ENCODE data around the gene TIMM13. TPM values are rescaled to one million over a fixed set of nuclear protein-coding genes. Genes with fewer than 3 reads are reported as not detected.

TIMM13 gene
- total and polyA plus RNA-seq, 9 of the 15 experiments (the other 6 are each of a cell fraction or from before 2014, with no cell fraction given): 17.6 to 215 (median 71.8) TPM

DNA sequence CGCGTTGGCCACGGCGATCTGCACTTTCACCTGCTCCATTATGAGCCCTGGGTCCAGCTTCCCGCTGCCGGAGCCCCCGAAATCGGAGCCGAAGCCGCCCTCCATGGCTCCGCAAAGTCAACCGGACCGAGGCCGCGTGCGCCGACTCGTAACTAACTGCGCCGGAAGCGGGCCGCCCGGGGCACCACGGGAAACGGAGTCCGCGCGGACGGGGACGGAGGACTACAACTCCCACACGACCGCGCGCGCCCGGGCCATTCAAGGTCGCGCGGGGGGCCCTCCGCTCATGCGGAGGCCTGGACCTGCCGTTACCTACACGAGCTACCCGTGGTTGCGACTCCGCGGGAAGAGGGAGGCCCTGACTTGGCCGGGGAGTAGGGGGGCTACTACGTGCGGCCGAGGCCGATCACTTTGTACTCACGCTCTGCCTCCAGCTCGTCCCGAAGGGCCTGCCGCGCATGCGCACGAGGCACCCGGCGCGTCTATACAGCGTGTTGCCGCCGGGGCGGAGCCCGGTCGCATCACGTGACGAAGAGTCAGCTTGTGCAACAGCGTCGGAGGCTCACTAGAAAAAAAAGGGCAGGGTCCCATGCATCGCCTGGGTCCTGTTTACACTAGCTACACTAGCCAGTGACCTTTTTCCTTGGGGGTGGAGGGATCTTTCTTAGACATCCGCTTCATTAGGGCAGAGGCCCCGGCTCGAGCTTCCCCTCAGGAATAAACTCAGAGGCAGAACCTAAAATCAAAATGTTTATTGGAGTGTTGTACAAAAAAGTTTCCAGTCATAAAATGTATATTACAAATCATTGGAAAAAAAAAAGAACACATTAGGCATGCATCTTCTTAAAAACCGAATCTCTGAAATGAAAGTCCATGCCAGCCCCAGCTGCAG lies at the start of gene TIMM13 (continued):
- TF ChIP-seq, protein P1, sequence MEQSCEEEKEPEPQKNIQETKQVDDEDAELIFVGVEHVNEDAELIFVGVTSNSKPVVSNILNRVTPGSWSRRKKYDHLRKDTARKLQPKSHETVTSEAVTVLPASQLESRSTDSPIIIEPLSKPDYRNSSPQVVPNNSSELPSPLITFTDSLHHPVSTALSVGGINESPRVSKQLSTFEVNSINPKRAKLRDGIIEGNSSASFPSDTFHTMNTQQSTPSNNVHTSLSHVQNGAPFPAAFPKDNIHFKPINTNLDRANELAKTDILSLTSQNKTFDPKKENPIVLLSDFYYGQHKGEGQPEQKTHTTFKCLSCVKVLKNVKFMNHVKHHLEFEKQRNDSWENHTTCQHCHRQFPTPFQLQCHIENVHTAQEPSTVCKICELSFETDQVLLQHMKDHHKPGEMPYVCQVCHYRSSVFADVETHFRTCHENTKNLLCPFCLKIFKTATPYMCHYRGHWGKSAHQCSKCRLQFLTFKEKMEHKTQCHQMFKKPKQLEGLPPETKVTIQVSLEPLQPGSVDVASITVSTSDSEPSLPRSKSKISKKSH (CRISPR knock-in tag; IDR thresholded peaks at IDR 0.05): no peak
- TF ChIP-seq, protein P2, sequence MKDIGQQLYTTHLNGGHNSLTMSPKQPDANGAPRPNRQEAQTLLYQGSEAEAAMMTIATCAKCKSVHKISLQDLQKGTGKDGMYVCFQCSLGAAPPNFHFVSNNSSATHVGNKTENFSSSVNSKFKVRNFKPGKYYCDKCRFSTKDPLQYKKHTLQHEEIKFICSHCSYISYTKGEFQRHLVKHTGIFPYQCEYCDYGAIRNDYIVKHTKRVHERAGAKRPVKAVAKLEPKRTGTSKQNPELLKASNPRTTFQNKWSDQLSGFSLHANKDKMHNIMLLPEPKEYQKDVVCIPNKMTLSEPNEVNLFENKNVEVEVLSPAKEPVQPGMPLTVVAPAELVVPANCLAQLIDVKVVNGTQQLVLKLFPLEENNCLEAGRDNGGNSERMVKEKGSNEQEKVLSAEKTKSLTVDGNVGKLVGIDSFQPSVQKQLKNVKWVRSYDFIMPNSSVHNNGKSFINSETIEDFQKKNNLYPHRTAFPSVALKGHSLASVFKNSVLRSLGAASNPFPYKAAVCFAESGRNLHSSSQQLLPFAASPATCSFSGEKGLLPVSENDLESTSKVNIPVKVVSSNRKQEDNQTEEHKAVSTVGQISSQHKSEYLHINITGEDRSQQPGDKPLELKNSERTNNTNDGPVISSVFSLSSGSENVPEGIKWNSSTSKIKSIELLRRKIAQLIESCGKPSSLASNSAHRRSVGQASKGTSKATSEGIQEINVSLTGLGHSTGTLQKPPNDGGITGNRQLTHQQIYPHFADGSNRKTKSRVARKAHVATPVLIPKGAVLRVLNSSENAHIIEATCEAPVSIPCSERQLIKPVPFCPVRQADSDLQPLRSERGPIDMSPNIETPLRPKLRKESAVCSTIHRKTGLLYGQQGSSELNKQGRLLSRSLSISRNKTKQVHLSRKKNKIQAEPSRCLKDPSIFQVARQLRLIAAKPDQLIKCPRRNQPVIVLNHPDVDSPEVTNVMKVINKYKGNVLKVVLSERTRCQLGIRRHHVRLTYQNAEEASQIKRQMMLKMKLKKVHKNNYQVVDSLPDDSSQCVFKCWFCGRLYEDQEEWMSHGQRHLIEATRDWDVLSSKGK (CRISPR knock-in tag; IDR thresholded peaks at IDR 0.05): no peak
- TF ChIP-seq, protein P3, sequence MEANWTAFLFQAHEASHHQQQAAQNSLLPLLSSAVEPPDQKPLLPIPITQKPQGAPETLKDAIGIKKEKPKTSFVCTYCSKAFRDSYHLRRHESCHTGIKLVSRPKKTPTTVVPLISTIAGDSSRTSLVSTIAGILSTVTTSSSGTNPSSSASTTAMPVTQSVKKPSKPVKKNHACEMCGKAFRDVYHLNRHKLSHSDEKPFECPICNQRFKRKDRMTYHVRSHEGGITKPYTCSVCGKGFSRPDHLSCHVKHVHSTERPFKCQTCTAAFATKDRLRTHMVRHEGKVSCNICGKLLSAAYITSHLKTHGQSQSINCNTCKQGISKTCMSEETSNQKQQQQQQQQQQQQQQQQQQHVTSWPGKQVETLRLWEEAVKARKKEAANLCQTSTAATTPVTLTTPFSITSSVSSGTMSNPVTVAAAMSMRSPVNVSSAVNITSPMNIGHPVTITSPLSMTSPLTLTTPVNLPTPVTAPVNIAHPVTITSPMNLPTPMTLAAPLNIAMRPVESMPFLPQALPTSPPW (CRISPR knock-in tag; IDR thresholded peaks at IDR 0.05): peak; percentile 35
- TF ChIP-seq CEBPG (CRISPR knock-in tag; IDR thresholded peaks at IDR 0.05): peak; percentile 95
- TF ChIP-seq CEBPG (tag; conservative IDR thresholded peaks at IDR 0.05 in 1 of 2, IDR thresholded peaks at IDR 0.05 in 1 of 2): peak; percentile 88 to 93
- peak; percentile 87 for TF ChIP-seq LCOR (CRISPR knock-in tag; IDR thresholded peaks at IDR 0.05)
- TF ChIP-seq CEBPB (tag; IDR thresholded peaks at IDR 0.05): peak; percentile 99
- TF ChIP-seq NONO (IDR thresholded peaks at IDR 0.05; ENCODE audit: low read depth in 2 of 2, low read length in 1 of 2): peak in 1 of 2 experiments; percentile 26; a peak in 1 of 4 replicates
- peak; percentile 72; the same call in 1 of the 2 replicates for TF ChIP-seq OTX1 (CRISPR knock-in tag; IDR thresholded peaks at IDR 0.05)
- TF ChIP-seq, protein P4, sequence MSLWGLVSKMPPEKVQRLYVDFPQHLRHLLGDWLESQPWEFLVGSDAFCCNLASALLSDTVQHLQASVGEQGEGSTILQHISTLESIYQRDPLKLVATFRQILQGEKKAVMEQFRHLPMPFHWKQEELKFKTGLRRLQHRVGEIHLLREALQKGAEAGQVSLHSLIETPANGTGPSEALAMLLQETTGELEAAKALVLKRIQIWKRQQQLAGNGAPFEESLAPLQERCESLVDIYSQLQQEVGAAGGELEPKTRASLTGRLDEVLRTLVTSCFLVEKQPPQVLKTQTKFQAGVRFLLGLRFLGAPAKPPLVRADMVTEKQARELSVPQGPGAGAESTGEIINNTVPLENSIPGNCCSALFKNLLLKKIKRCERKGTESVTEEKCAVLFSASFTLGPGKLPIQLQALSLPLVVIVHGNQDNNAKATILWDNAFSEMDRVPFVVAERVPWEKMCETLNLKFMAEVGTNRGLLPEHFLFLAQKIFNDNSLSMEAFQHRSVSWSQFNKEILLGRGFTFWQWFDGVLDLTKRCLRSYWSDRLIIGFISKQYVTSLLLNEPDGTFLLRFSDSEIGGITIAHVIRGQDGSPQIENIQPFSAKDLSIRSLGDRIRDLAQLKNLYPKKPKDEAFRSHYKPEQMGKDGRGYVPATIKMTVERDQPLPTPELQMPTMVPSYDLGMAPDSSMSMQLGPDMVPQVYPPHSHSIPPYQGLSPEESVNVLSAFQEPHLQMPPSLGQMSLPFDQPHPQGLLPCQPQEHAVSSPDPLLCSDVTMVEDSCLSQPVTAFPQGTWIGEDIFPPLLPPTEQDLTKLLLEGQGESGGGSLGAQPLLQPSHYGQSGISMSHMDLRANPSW (CRISPR knock-in tag; IDR thresholded peaks at IDR 0.05): peak; percentile 85
- TF ChIP-seq ZNF644 (tag; IDR thresholded peaks at IDR 0.05; ENCODE audit: low read depth): peak; percentile 60
- peak; percentile 77; the same call in 1 of the 2 replicates for TF ChIP-seq DNMT1 (IDR thresholded peaks at IDR 0.05)
- no peak for TF ChIP-seq PHF21A (IDR thresholded peaks at IDR 0.05; ENCODE audit: borderline replicate concordance, low read depth)
- TF ChIP-seq ATF7 (IDR thresholded peaks at IDR 0.05): peak; percentile 84
- peak; percentile 63; the same call in 1 of the 2 replicates for TF ChIP-seq CAMTA2 (CRISPR knock-in tag; conservative IDR thresholded peaks at IDR 0.05)
- TF ChIP-seq, protein P5, sequence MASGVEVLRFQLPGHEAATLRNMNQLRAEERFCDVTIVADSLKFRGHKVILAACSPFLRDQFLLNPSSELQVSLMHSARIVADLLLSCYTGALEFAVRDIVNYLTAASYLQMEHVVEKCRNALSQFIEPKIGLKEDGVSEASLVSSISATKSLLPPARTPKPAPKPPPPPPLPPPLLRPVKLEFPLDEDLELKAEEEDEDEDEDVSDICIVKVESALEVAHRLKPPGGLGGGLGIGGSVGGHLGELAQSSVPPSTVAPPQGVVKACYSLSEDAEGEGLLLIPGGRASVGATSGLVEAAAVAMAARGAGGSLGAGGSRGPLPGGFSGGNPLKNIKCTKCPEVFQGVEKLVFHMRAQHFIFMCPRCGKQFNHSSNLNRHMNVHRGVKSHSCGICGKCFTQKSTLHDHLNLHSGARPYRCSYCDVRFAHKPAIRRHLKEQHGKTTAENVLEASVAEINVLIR (CRISPR knock-in tag; IDR thresholded peaks at IDR 0.05): peak; percentile 87

All from K562 (cell line).